Heart left ventricle (tissue), 13 donors: ENCODE measurements around the gene ITGB4.

Source experiments
- CTCF ChIP-seq, 12 donors: fragments of 200-600 bp; sonication (generic) in 4 of 12; IDR thresholded peaks; one replicate each; pipeline versions ENCODE4 v1.5.0 to v1.8.0; 2018 to 2022; ENCODE audit warnings: antibody characterized with exemption in 12 of 12, mild to moderate bottlenecking in 5 of 12
- POLR2A ChIP-seq, 2 donors: fragments of 450-650 bp; IDR thresholded peaks; one replicate each; pipeline ENCODE4 v1.6.1; 2017; ENCODE audit warnings: antibody characterized with exemption in 2 of 2, mild to moderate bottlenecking in 2 of 2, moderate library complexity in 2 of 2
- donor health status: ischemic (EF 13 %, LVEDD 7.1; RV severe dilation, severe dysfunction).
- donor health status: DM: no; HTN: yes; CAD: no.
- donor health status: DM: no; HTN: no; CAD: no.
- donor health status: ischemic (EF 25% LVEDD 6.9; RV normal size, moderate dysfunction).
- donor health status: ischemic (EF 25% LVEDD 5.7; RV mildly dilated, moderate dysfunction).
- donor health status: ischemic (EF 35%, LVEDD 5.7; RV mildly dilated, moderate dysfunction).
- donor health status: nonischemic (EF 11% LVEDD 7.7; RV severe dilation, severe dysfunction).
- donor health status: DM: yes; HTN: yes; CAD: no.
- donor health status: PGD.
- donor health status: ischemic (EF 29% LVEDD 5.4; RV normal size, mild dysfunction).
- donor health status: nonischemic (EF 23%, LVEDD 6.1; RV moderate dilation, normal function).

GRCh38 chr17:75683583-75683982 is 37.7 kb upstream of the ITGB4 start:
- TF ChIP-seq CTCF (IDR thresholded peaks at IDR 0.05) (no peak), POLR2A (IDR thresholded peaks at IDR 0.05) (no peak)
